K562 (cell line): Measurements from ENCODE around the gene PHACTR3.

Experiments used
- AFF4 ChIP-seq: sonication (generic); formaldehyde crosslinking; IDR thresholded peaks from 2 replicates; pipeline ENCODE4 v1.8.0; 2023; ENCODE audit warnings: mild to moderate bottlenecking, missing genetic modification reagents
- CBX2 ChIP-seq: fragments of 200-600 bp; sonication (generic); IDR thresholded peaks from one replicate; pipeline ENCODE4 v1.6.1; 2012; ENCODE audit warnings: mild to moderate bottlenecking, low read length, inconsistent platforms; ENCODE audit not compliant: insufficient read depth, poor library complexity, severe bottlenecking
- CREM ChIP-seq: IDR thresholded peaks from 2 replicates; pipeline ENCODE4 v1.6.1; 2014; ENCODE audit warnings: antibody characterized with exemption, low read depth
- GATA2 ChIP-seq: sonication (generic); formaldehyde crosslinking; IDR thresholded peaks from 2 replicates; pipeline ENCODE4 v1.4.0; 2020; ENCODE audit warnings: mild to moderate bottlenecking, missing genetic modification reagents
- MXI1 ChIP-seq: IDR thresholded peaks from 2 replicates; pipeline ENCODE4 v1.6.1; 2011; ENCODE audit warnings: low read depth, mild to moderate bottlenecking, improper control_type of control experiment, low read length
- NCOR1 ChIP-seq: fragments of 450-650 bp; IDR thresholded peaks from 2 replicates; pipeline ENCODE4 v1.6.1; 2016; ENCODE audit warnings: mild to moderate bottlenecking, moderate library complexity
- NR2C2 ChIP-seq, 2 experiments: fragments of 200-800 bp in 1 of 2; sonication (Bioruptor generic) in 1 of 2; sonication (generic) in 1 of 2; formaldehyde crosslinking in 1 of 2; IDR thresholded peaks; 2 replicates each; pipeline versions ENCODE4 v1.6.1 to v1.8.0; 2016 to 2022; ENCODE audit warnings: mild to moderate bottlenecking in 1 of 2, missing compliant biosample characterization in 1 of 2, missing genetic modification characterization in 1 of 2, missing genetic modification reagents in 1 of 2
- POLR2AphosphoS5 ChIP-seq: IDR thresholded peaks from 2 replicates; pipeline ENCODE4 v1.6.1; 2011; ENCODE audit warnings: mild to moderate bottlenecking, low read depth, low read length, moderate library complexity; ENCODE audit not compliant: control insufficient read depth, insufficient read depth
- SIN3A ChIP-seq, 2 experiments: fragments of 150-350 bp in 1 of 2; IDR thresholded peaks; 2 replicates each; pipeline ENCODE4 v1.6.1; 2011 to 2016; ENCODE audit warnings: borderline replicate concordance in 2 of 2, low read depth in 2 of 2, low read length in 2 of 2, mild to moderate bottlenecking in 2 of 2, moderate library complexity in 2 of 2; ENCODE audit not compliant: control insufficient read depth in 1 of 2
- USF1 ChIP-seq: sonication (generic); formaldehyde crosslinking; IDR thresholded peaks from 2 replicates; pipeline ENCODE4 v1.9.0; 2022; ENCODE audit warnings: mild to moderate bottlenecking, missing genetic modification reagents
- ZNF408 ChIP-seq: fragments of 250-450 bp; sonication (Bioruptor Pico); IDR thresholded peaks from 2 replicates; pipeline ENCODE4 v1.4.0; 2020; ENCODE audit warnings: low read depth, mild to moderate bottlenecking, moderate library complexity

- TF ChIP-seq SIN3A (IDR thresholded peaks at IDR 0.05; ENCODE audit: borderline replicate concordance in 2 of 2, control insufficient read depth in 1 of 2, low read depth in 2 of 2, low read length in 2 of 2) = no peak
- no peak for TF ChIP-seq CREM
- no peak for TF ChIP-seq MXI1
- TF ChIP-seq ZNF408 (CRISPR knock-in tag) = no peak
- no peak for TF ChIP-seq AFF4 (CRISPR knock-in tag)
- no peak for TF ChIP-seq POLR2AphosphoS5
- TF ChIP-seq USF1 = no peak
- TF ChIP-seq NR2C2 (CRISPR knock-in tag; IDR thresholded peaks at IDR 0.05) = no peak
- no peak for TF ChIP-seq NR2C2 (tag; IDR thresholded peaks at IDR 0.05)
- no peak for TF ChIP-seq GATA2
- TF ChIP-seq CBX2 = no peak
- no peak for TF ChIP-seq NCOR1
Measured at GRCh38 chr20:59858425-59858824, 254.1 kb downstream of the PHACTR3 start.
